SU-DHL-6 (cell line): ENCODE results near the gene SHISA7.

Experiments
- CTCF ChIP-seq: fragments of 200-600 bp; sonication (generic); IDR thresholded peaks from one replicate; pipeline ENCODE4 v1.5.1; 2017; ENCODE audit warnings: antibody characterized with exemption, mild to moderate bottlenecking, low read length, moderate library complexity; ENCODE audit not compliant: insufficient read depth, poor library complexity, severe bottlenecking
- EZH2phosphoT487 ChIP-seq: fragments of 200-600 bp; sonication (generic), shearing (Covaris generic); conservative IDR thresholded peaks from 2 replicates; pipeline ENCODE4 v1.6.1; 2018; ENCODE audit warnings: mild to moderate bottlenecking, antibody characterized with exemption, low read length, moderate library complexity, mixed read lengths

- TF ChIP-seq CTCF (no peak), EZH2phosphoT487 (no peak)
Observed at GRCh38 chr19:55461974-55462626, 19.0 kb upstream of the SHISA7 start.
